Trophoblast cell (in vitro differentiated cells and primary cell): Measurements from ENCODE around the gene ZC3H12C. TPM values are rescaled to one million over a fixed set of nuclear protein-coding genes. Genes with fewer than 3 reads are reported as not detected.

Experiments
- DNase-seq, 2 donors: peaks; one replicate each; pipeline ENCODE4 v3.0.0-alpha.2; 2016
- H2AFZ ChIP-seq: 2 replicates; pipeline ENCODE4 v1.6.1; 2013; ENCODE audit warnings: low read length, moderate library complexity, mild to moderate bottlenecking; ENCODE audit not compliant: insufficient read depth, poor library complexity
- H2AK5ac ChIP-seq: 2 replicates; pipeline ENCODE4 v1.6.1; 2013; ENCODE audit warnings: mild to moderate bottlenecking, low read length
- H2BK120ac ChIP-seq: 2 replicates; pipeline ENCODE4 v1.6.1; 2013; ENCODE audit warnings: low read length, mild to moderate bottlenecking, moderate library complexity; ENCODE audit not compliant: insufficient read depth, poor library complexity
- H2BK12ac ChIP-seq: 2 replicates; pipeline ENCODE4 v1.6.1; 2013; ENCODE audit warnings: mild to moderate bottlenecking, low read length, moderate library complexity
- H2BK5ac ChIP-seq: 2 replicates; pipeline ENCODE4 v1.6.1; 2013; ENCODE audit warnings: low read length, low read depth, moderate library complexity, mild to moderate bottlenecking; ENCODE audit not compliant: poor library complexity
- H3K14ac ChIP-seq: 2 replicates; pipeline ENCODE4 v1.6.1; 2013; ENCODE audit warnings: mild to moderate bottlenecking, low read length
- H3K18ac ChIP-seq: 2 replicates; pipeline ENCODE4 v1.6.1; 2013; ENCODE audit warnings: mild to moderate bottlenecking, low read length
- H3K23ac ChIP-seq: 2 replicates; pipeline ENCODE4 v1.6.1; 2013; ENCODE audit warnings: low read length
- H3K27ac ChIP-seq: 2 replicates; pipeline ENCODE4 v1.5.1; 2013; ENCODE audit warnings: low read depth, mild to moderate bottlenecking, inconsistent platforms, low read length, moderate library complexity
- H3K27me3 ChIP-seq: 2 replicates; pipeline ENCODE4 v1.6.1; 2013; ENCODE audit warnings: inconsistent platforms, mild to moderate bottlenecking, low read length, moderate library complexity; ENCODE audit not compliant: insufficient read depth
- H3K36me3 ChIP-seq, 2 experiments: 1 replicate in 1 of 2; 2 replicates in 1 of 2; pipeline ENCODE4 v1.6.1; 2013; ENCODE audit warnings: low read length in 2 of 2, mild to moderate bottlenecking in 2 of 2, moderate library complexity in 1 of 2; ENCODE audit not compliant: insufficient read depth in 2 of 2, control insufficient read depth in 1 of 2
- H3K4ac ChIP-seq: 2 replicates; pipeline ENCODE4 v1.6.1; 2013; ENCODE audit warnings: low read depth, mild to moderate bottlenecking, low read length, moderate library complexity
- H3K4me1 ChIP-seq, 2 experiments: 1 replicate in 1 of 2; 2 replicates in 1 of 2; pipeline ENCODE4 v1.6.1; 2013; ENCODE audit warnings: low read length in 2 of 2, mild to moderate bottlenecking in 2 of 2, moderate library complexity in 1 of 2; ENCODE audit not compliant: insufficient read depth in 2 of 2, control insufficient read depth in 1 of 2
- H3K4me2 ChIP-seq: 2 replicates; pipeline ENCODE4 v1.6.1; 2013; ENCODE audit warnings: inconsistent platforms, mild to moderate bottlenecking, low read length, moderate library complexity
- H3K4me3 ChIP-seq: 2 replicates; pipeline ENCODE4 v1.5.1; 2013; ENCODE audit warnings: mild to moderate bottlenecking, low read depth, low read length, inconsistent platforms
- H3K79me1 ChIP-seq: one replicate; pipeline ENCODE4 v1.6.1; 2013; ENCODE audit warnings: low read length
- H3K79me2 ChIP-seq: 2 replicates; pipeline ENCODE4 v1.6.1; 2013; ENCODE audit warnings: low read length, mild to moderate bottlenecking; ENCODE audit not compliant: control insufficient read depth, insufficient read depth, poor library complexity
- H3K9ac ChIP-seq: 2 replicates; pipeline ENCODE4 v1.6.1; 2013; ENCODE audit warnings: mild to moderate bottlenecking, low read length
- H3K9me3 ChIP-seq: 2 replicates; pipeline ENCODE4 v1.6.1; 2013; ENCODE audit warnings: low read depth, mild to moderate bottlenecking, control low read depth, inconsistent platforms, low read length; ENCODE audit not compliant: insufficient read depth
- H4K12ac ChIP-seq: 2 replicates; pipeline ENCODE4 v1.6.1; 2013; ENCODE audit warnings: low read depth, mild to moderate bottlenecking, low read length, moderate library complexity
- H4K8ac ChIP-seq: 2 replicates; pipeline ENCODE4 v1.6.1; 2013; ENCODE audit warnings: low read depth, mild to moderate bottlenecking, low read length, moderate library complexity
- H4K91ac ChIP-seq: one replicate; pipeline ENCODE4 v1.6.1; 2013; ENCODE audit warnings: low read depth, mild to moderate bottlenecking, low read length, moderate library complexity
- WGBS: extraction: QIAGEN DNeasy Blood & Tissue Kit; methylation state at CpG from one replicate; pipeline ENCODE4 v1.1.7; 2013; ENCODE audit warnings: missing lambda C conversion rate; ENCODE audit not compliant: insufficient read length, insufficient coverage; ENCODE audit errors: extremely low coverage; 5-methylcytosine and 5-hydroxymethylcytosine counted together
- polyA plus RNA-seq: library from polyadenylated mRNA; stranded (reverse); fragments of 200-250 nt; gene quantifications from 2 replicates; pipeline ENCODE4 v1.2.3, GENCODE V29; 2013

Gene ZC3H12C
- 8.1 and 8.4 TPM in 2 replicates for polyA plus RNA-seq

DNA sequence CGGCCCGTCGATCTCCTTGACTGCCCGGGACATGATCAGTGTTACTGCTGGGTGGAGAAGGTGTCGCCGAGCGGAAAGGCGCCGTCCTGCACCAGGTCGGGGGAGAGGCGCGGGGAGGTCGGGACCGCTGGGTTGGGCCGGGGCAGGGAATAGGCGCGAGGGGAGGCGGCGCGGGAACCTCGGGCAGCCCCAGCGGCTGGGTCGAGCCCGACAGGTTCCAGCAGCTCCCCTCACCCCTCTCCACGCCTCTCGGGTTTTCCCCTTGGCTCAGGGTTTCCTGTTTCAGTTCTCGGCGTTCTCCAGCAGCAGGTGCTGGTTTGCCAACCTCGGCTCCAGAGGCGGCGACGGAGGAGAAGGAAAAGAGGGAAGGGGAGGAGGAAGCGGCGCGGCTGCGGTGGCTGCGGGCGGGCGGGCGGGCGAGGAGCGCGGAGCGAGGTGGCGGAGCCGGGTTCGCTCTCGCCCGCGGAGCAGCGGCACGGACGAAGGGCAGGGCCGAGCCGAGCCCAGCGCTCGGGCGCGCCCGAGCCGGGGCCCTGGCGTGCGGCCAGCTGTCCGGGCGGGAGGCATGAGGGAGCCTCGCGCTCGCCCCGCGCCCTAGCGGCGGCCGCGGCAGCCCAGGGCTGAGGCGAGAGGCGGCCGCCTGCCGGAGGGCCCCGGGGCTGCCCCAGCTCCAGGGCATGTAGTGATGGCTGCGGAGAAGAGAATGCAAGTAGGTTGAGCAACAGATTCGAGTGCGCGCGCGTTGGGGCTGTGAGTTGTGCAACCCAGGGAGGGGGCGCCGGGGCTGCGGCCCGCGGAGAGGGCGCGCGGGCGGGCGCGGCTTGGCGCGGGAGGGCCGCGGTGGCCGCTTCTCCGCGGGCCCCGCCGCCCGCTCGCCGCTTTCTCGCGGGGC, at the start of gene ZC3H12C:
Gene ZC3H12C (plus strand): TSS at position 878 of the 892 bp plus-strand sequence. CDS start 20 bp downstream, outside the sequence.
- Histone ChIP-seq H3K14ac (peak within 1 kb of the TSS; percentile 93), H4K12ac (peak within 1 kb of the TSS; percentile 87), H3K4me3 (peak within 1 kb of the TSS; percentile 82), H2BK120ac (peak within 1 kb of the TSS; percentile 95), H3K23ac (no peak within 1 kb of the TSS), H4K91ac (peak within 1 kb of the TSS; percentile 96), H2BK12ac (peak within 1 kb of the TSS; percentile 89), H3K27ac (peak within 1 kb of the TSS; percentile 94), H3K79me2 (peaks cover 15% of the 10 kb centered on the region), H2AFZ (peak within 1 kb of the TSS; percentile 61), H3K4ac (peak within 1 kb of the TSS; percentile 98), H3K9me3 (no peaks in the 10 kb centered on the region), H3K4me1 (peaks cover 3 to 5% of the 10 kb centered on the region in 2 experiments), H2AK5ac (peak within 1 kb of the TSS; percentile 79), H4K8ac (peak within 1 kb of the TSS; percentile 81), H2BK5ac (peak within 1 kb of the TSS; percentile 94), H3K4me2 (peak within 1 kb of the TSS; percentile 67), H3K18ac (peak within 1 kb of the TSS; percentile 99), H3K9ac (peak within 1 kb of the TSS; percentile 79), H3K79me1 (peaks cover 16% of the 10 kb centered on the region), H3K36me3 (no peaks in the 10 kb centered on the region), H3K27me3 (no peaks in the 10 kb centered on the region)
- no CpG with 5 or more reads among the region's 110 CpGs for WGBS
- DNase-seq: peak; percentile 66 to 83

GRCh38 chr11:110044226-110044968, 48.8 kb upstream of the ZC3H12C start:
- Histone ChIP-seq H3K9me3 (no peaks in the 10 kb centered on the region), H3K36me3 (no peaks in the 10 kb centered on the region)
- no CpG with 5 or more reads among the region's 9 CpGs for WGBS

GRCh38 chr11:110046775-110047380, 46.3 kb upstream of the ZC3H12C start:
- no peak overlapping the region for H3K27ac ChIP-seq
- no peak overlapping the region for H3K4me3 ChIP-seq
- no peak overlapping the region for H2AFZ ChIP-seq
- H3K23ac ChIP-seq: no peak overlapping the region
- no peak overlapping the region for H4K12ac ChIP-seq
- no peaks in the 10 kb centered on the region for H3K36me3 ChIP-seq
- no peak overlapping the region for H4K91ac ChIP-seq
- H3K9me3 ChIP-seq: peaks cover 4% of the 10 kb centered on the region
- no peaks in the 10 kb centered on the region for H3K27me3 ChIP-seq
- H3K18ac ChIP-seq: no peak overlapping the region
- no peaks in the 10 kb centered on the region for H3K4me1 ChIP-seq
- H3K9ac ChIP-seq: no peak overlapping the region
- no peak overlapping the region for H2BK5ac ChIP-seq
- H3K4me2 ChIP-seq: no peak overlapping the region
- DNase-seq: no peak
- no peaks in the 10 kb centered on the region for H3K79me1 ChIP-seq
- H2AK5ac ChIP-seq: no peak overlapping the region
- H4K8ac ChIP-seq: no peak overlapping the region
- H2BK120ac ChIP-seq: no peak overlapping the region
- no CpG with 5 or more reads among the region's 2 CpGs for WGBS
- H3K4ac ChIP-seq: no peak overlapping the region
- H3K14ac ChIP-seq: no peak overlapping the region
- no peak overlapping the region for H2BK12ac ChIP-seq
- H3K79me2 ChIP-seq: no peaks in the 10 kb centered on the region

More at GRCh38 chr11:110044226-110044968, 48.8 kb upstream of the ZC3H12C start:
- Histone ChIP-seq H2AFZ (no peak overlapping the region), H2BK5ac (no peak overlapping the region), H2BK12ac (no peak overlapping the region), H3K4me1 (no peaks in the 10 kb centered on the region), H3K14ac (no peak overlapping the region), H3K79me1 (no peaks in the 10 kb centered on the region), H3K4me2 (no peak overlapping the region), H4K91ac (no peak overlapping the region), H3K18ac (no peak overlapping the region), H4K8ac (no peak overlapping the region), H3K27ac (no peak overlapping the region), H3K4me3 (no peak overlapping the region), H3K23ac (no peak overlapping the region), H2BK120ac (no peak overlapping the region), H3K27me3 (no peaks in the 10 kb centered on the region), H3K9ac (no peak overlapping the region), H3K79me2 (no peaks in the 10 kb centered on the region), H2AK5ac (no peak overlapping the region), H3K4ac (no peak overlapping the region), H4K12ac (no peak overlapping the region)
- DNase-seq: no peak

- Histone ChIP-seq H3K14ac (no peak overlapping the region), H3K4me1 (no peaks in the 10 kb centered on the region), H3K18ac (no peak overlapping the region), H3K4me2 (no peak overlapping the region), H4K91ac (no peak overlapping the region), H4K12ac (no peak overlapping the region), H2BK12ac (no peak overlapping the region), H3K9ac (no peak overlapping the region), H3K36me3 (no peaks in the 10 kb centered on the region), H3K27ac (no peak overlapping the region), H3K9me3 (peaks cover 5% of the 10 kb centered on the region), H2AK5ac (no peak overlapping the region), H2BK5ac (no peak overlapping the region), H2AFZ (no peak overlapping the region), H3K4ac (no peak overlapping the region), H3K23ac (no peak overlapping the region), H4K8ac (no peak overlapping the region), H3K4me3 (peak overlapping the region; percentile 42), H2BK120ac (no peak overlapping the region), H3K79me2 (no peaks in the 10 kb centered on the region), H3K79me1 (no peaks in the 10 kb centered on the region), H3K27me3 (no peaks in the 10 kb centered on the region)
- no peak for DNase-seq
- no CpG with 5 or more reads among the region's 33 CpGs for WGBS
Measured at GRCh38 chr11:110049501-110050200, 43.5 kb upstream of the ZC3H12C start.
